Heart left ventricle (tissue), 16 donors: ENCODE results near the gene LAMA2. TPM values are rescaled to one million over a fixed set of nuclear protein-coding genes. Genes with fewer than 3 reads are reported as not detected.

Experiments
- ATAC-seq, 4 donors: fragments of 200-7000 bp; cut with Tn5 transposase; one replicate each; pipeline ENCODE4 v1.9.1; 2020 to 2022; ENCODE audit warnings: moderate library complexity in 4 of 4, mild to moderate bottlenecking in 3 of 4, moderate number of reproducible peaks in 1 of 4
- DNase-seq, 5 donors: peaks; one replicate each; pipeline ENCODE4 v3.0.0-alpha.2; 2020
- H3K27ac ChIP-seq, 12 donors: fragments of 200-600 bp; sonication (generic) in 4 of 12; one replicate each; pipeline versions ENCODE4 v1.5.0 to v1.8.0; 2016 to 2022; ENCODE audit warnings: mild to moderate bottlenecking in 2 of 12
- H3K27me3 ChIP-seq, 9 donors: fragments of 200-600 bp; sonication (generic) in 2 of 9; one replicate each; pipeline versions ENCODE4 v1.5.1 to v1.8.0; 2016 to 2022; ENCODE audit warnings: mild to moderate bottlenecking in 3 of 9
- H3K36me3 ChIP-seq, 9 donors: fragments of 200-600 bp; sonication (generic) in 2 of 9; one replicate each; pipeline versions ENCODE4 v1.5.0 to v1.8.0; 2018 to 2022; ENCODE audit warnings: mild to moderate bottlenecking in 2 of 9
- H3K4me1 ChIP-seq, 12 donors: fragments of 200-600 bp; sonication (generic) in 4 of 12; one replicate each; pipeline versions ENCODE4 v1.5.0 to v1.8.0; 2016 to 2022; ENCODE audit warnings: mild to moderate bottlenecking in 3 of 12
- H3K4me3 ChIP-seq, 12 donors: fragments of 200-600 bp; sonication (generic) in 4 of 12; one replicate each; pipeline versions ENCODE4 v1.5.0 to v1.8.0; 2017 to 2022; ENCODE audit warnings: mild to moderate bottlenecking in 9 of 12, moderate library complexity in 4 of 12
- H3K9me3 ChIP-seq, 12 donors: fragments of 200-600 bp; sonication (generic) in 4 of 12; one replicate each; pipeline versions ENCODE4 v1.5.0 to v1.8.0; 2016 to 2022; ENCODE audit warnings: mild to moderate bottlenecking in 1 of 12
- CTCF ChIP-seq, 12 donors: fragments of 200-600 bp; sonication (generic) in 4 of 12; IDR thresholded peaks; one replicate each; pipeline versions ENCODE4 v1.5.0 to v1.8.0; 2018 to 2022; ENCODE audit warnings: antibody characterized with exemption in 12 of 12, mild to moderate bottlenecking in 5 of 12
- POLR2A ChIP-seq, 2 donors: fragments of 450-650 bp; IDR thresholded peaks; one replicate each; pipeline ENCODE4 v1.6.1; 2017; ENCODE audit warnings: antibody characterized with exemption in 2 of 2, mild to moderate bottlenecking in 2 of 2, moderate library complexity in 2 of 2
- WGBS, 4 donors: extraction: QIAGEN DNeasy Blood & Tissue Kit in 2 of 4; methylation state at CpG; one replicate each; pipeline versions ENCODE4 v1.1.5 to v1.1.7; 2013 to 2018; 5-methylcytosine and 5-hydroxymethylcytosine counted together
- intact Hi-C, 10 donors: fragments of 100-400 bp; cut with DNase I; formaldehyde crosslinking; loops; one replicate each; pipeline versions ENCODE4 v1.11.1 to v1.14.2; 2022
- polyA plus RNA-seq, 2 donors: library from polyadenylated mRNA; stranded (reverse); fragments of 200-250 nt; gene quantifications; one replicate each; pipeline ENCODE4 v1.2.3, GENCODE V29; 2013
- total RNA-seq, 9 donors: library from RNA; depleted of rRNA in 2 of 9; stranded (reverse); fragments of >200 nt in 2 of 9; fragmentation: NEBNext Ultra II Directional in 3 of 9; extraction: Animal tissue kit (Norgen Biotek cat#: 25700) in 3 of 9; gene quantifications; one replicate each; pipeline versions ENCODE4 v1.1.0 to v1.2.4, GENCODE V29; 2016 to 2023
- donor health status: ischemic (EF 13 %, LVEDD 7.1; RV severe dilation, severe dysfunction).
- donor health status: healthy with polysubstance abuse.
- donor health status: DM: no; HTN: yes; CAD: no.
- donor health status: DM: no; HTN: no; CAD: no.
- donor health status: ischemic (EF 25% LVEDD 6.9; RV normal size, moderate dysfunction).
- donor health status: ischemic (EF 25% LVEDD 5.7; RV mildly dilated, moderate dysfunction).
- donor health status: healthy.
- donor health status: DM: yes; HTN: yes; CAD: no.
- donor health status: ischemic (EF 35%, LVEDD 5.7; RV mildly dilated, moderate dysfunction).
- donor health status: nonischemic (EF 11% LVEDD 7.7; RV severe dilation, severe dysfunction).
- donor health status: DM: yes; HTN: yes; CAD: no.
- donor health status: PGD.
- donor health status: ischemic (EF 29% LVEDD 5.4; RV normal size, mild dysfunction).
- donor health status: nonischemic (EF 23%, LVEDD 6.1; RV moderate dilation, normal function).

LAMA2 gene
- total and polyA plus RNA-seq, 11 donors = 34.8 to 299 (median 206) TPM

- no peak for TF ChIP-seq CTCF (IDR thresholded peaks at IDR 0.05)
- no peak for TF ChIP-seq POLR2A (IDR thresholded peaks at IDR 0.05)
- H3K27ac ChIP-seq = no peak overlapping the region
- H3K4me3 ChIP-seq = no peak overlapping the region
- no peaks in the 10 kb centered on the region for H3K27me3 ChIP-seq
- H3K36me3 ChIP-seq = peaks cover 0 to 9% (median 0%) of the 10 kb centered on the region in 9 donors
- WGBS, 4 donors = 45 to 52% (median 46%) methylated on average over 2 of the region's 2 CpGs
- ATAC-seq (no peak), DNase-seq (no peak)
- intact Hi-C loops = no loop called here
- peaks cover 0 to 32% (median 9%) of the 10 kb centered on the region in 12 donors for H3K4me1 ChIP-seq
- no peaks in the 10 kb centered on the region for H3K9me3 ChIP-seq
These were observed 96.1 kb downstream of the LAMA2 start for GRCh38 chr6:128979071-128979470.

GRCh38 chr6:128981716-128982115 is 98.8 kb downstream of the LAMA2 start:
- TF ChIP-seq CTCF (IDR thresholded peaks at IDR 0.05) = no peak
- no peak for ATAC-seq
- intact Hi-C loops = loop anchor here in 1 of 10 donors (5.0 kb wide), 1 partner anchor 271 kb away; no protein-coding TSS in a partner anchor

GRCh38 chr6:128990360-128990759 is 107.4 kb downstream of the LAMA2 start:
- Histone ChIP-seq H3K27me3 (no peaks in the 10 kb centered on the region), H3K36me3 (peaks cover 0 to 5% (median 0%) of the 10 kb centered on the region in 9 donors), H3K27ac (no peak overlapping the region), H3K4me3 (no peak overlapping the region), H3K9me3 (no peaks in the 10 kb centered on the region), H3K4me1 (peaks cover 0 to 20% (median 1%) of the 10 kb centered on the region in 12 donors)
- TF ChIP-seq POLR2A (IDR thresholded peaks at IDR 0.05) (no peak), CTCF (IDR thresholded peaks at IDR 0.05) (no peak)
- DNase-seq (no peak), ATAC-seq (no peak)
- WGBS, 4 donors = 73 to 93% (median 84%) methylated on average over 3 of the region's 3 CpGs
- intact Hi-C loops = no loop called here

More at GRCh38 chr6:128981716-128982115, 98.8 kb downstream of the LAMA2 start:
- 70 to 76% (median 74%) methylated on average over 3 of the region's 3 CpGs for WGBS, 4 donors
- Histone ChIP-seq H3K36me3 (peaks cover 0 to 9% (median 0%) of the 10 kb centered on the region in 9 donors), H3K9me3 (no peaks in the 10 kb centered on the region), H3K27me3 (no peaks in the 10 kb centered on the region), H3K4me1 (peaks cover 0 to 31% (median 10%) of the 10 kb centered on the region in 12 donors), H3K27ac (peak overlapping the region in 2 of 12 donors; percentile 4 to 36), H3K4me3 (no peak overlapping the region)
- DNase-seq = no peak

- ATAC-seq = no peak
- H3K4me3 ChIP-seq = no peak overlapping the region
- peaks cover 0 to 20% (median 3%) of the 10 kb centered on the region in 12 donors for H3K4me1 ChIP-seq
- H3K36me3 ChIP-seq = peaks cover 0 to 7% (median 0%) of the 10 kb centered on the region in 9 donors
- TF ChIP-seq POLR2A (IDR thresholded peaks at IDR 0.05) (no peak), CTCF (IDR thresholded peaks at IDR 0.05) (no peak)
- no peaks in the 10 kb centered on the region for H3K9me3 ChIP-seq
- no peak for DNase-seq
- no peak overlapping the region for H3K27ac ChIP-seq
- WGBS, 4 donors = 76 to 78% (median 77%) methylated on average over 8 of the region's 8 CpGs
- no peaks in the 10 kb centered on the region for H3K27me3 ChIP-seq
- intact Hi-C loops = no loop called here
These were observed 108.0 kb downstream of the LAMA2 start for GRCh38 chr6:128990915-128991314.
